Panc1 (cell line): ENCODE results near the gene SH2D3C. TPM values are rescaled to one million over a fixed set of nuclear protein-coding genes. Genes with fewer than 3 reads are reported as not detected.

Source experiments
- ATAC-seq: fragments of 200-7000 bp; cut with Tn5 transposase; 2 replicates; pipeline ENCODE4 v1.9.1; 2020; ENCODE audit warnings: mild to moderate bottlenecking, moderate library complexity
- BruUV-seq: library from RNA; stranded (reverse); fragments of 400-500 nt; replicated peaks from 2 replicates; lab custom pipeline; 2021; lab: Mats Ljungman, UMichigan
- CTCF ChIA-PET: fragments of 300-600 bp; sonication (Branson Sonifier 250); formaldehyde crosslinking; loops from one replicate; lab custom pipeline; 2022; ENCODE audit warnings: antibody characterized with exemption; lab: Charles Lee
- POLR2A ChIA-PET: fragments of 300-600 bp; sonication (Branson Sonifier 250); formaldehyde crosslinking; loops from one replicate; lab custom pipeline; 2022; ENCODE audit warnings: antibody characterized with exemption; lab: Charles Lee
- DNase-seq: peaks from one replicate; pipeline ENCODE4 v3.0.0-alpha.2; 2010; ENCODE audit warnings: low read depth, low spot score
- H3K27ac ChIP-seq: 2 replicates; pipeline ENCODE4 v1.5.1; 2011; ENCODE audit warnings: mild to moderate bottlenecking, low read length, inconsistent platforms
- H3K27me3 ChIP-seq: fragments of 200-500 bp; sonication (Bioruptor generic); 2 replicates; pipeline ENCODE4 v1.6.0; 2014; ENCODE audit warnings: low read length, inconsistent platforms; ENCODE audit not compliant: control insufficient read depth, insufficient read depth
- H3K36me3 ChIP-seq: fragments of 200-500 bp; sonication (Bioruptor generic); 2 replicates; pipeline ENCODE4 v1.5.1; 2014; ENCODE audit warnings: inconsistent platforms, mild to moderate bottlenecking, low read length, moderate library complexity; ENCODE audit not compliant: control insufficient read depth, insufficient read depth
- H3K4me1 ChIP-seq: 2 replicates; pipeline ENCODE4 v1.5.1; 2011; ENCODE audit warnings: inconsistent platforms, mild to moderate bottlenecking, low read length, moderate library complexity; ENCODE audit not compliant: control insufficient read depth, insufficient read depth
- H3K4me3 ChIP-seq, 2 experiments: 2 replicates each; pipeline ENCODE4 v1.5.1; 2011 to 2012; ENCODE audit warnings: low read depth in 2 of 2, low read length in 2 of 2, mild to moderate bottlenecking in 2 of 2, inconsistent platforms in 1 of 2, moderate library complexity in 1 of 2
- H3K9me3 ChIP-seq: fragments of 200-500 bp; sonication (Bioruptor generic); 2 replicates; pipeline ENCODE4 v1.5.1; 2014; ENCODE audit warnings: low read depth, mild to moderate bottlenecking, inconsistent platforms, low read length, moderate library complexity; ENCODE audit not compliant: control insufficient read depth, insufficient read depth
- POLR2AphosphoS5 ChIP-seq: IDR thresholded peaks from 2 replicates; pipeline ENCODE4 v1.6.1; 2012; ENCODE audit warnings: mild to moderate bottlenecking, low read depth, low read length, moderate library complexity
- SIN3A ChIP-seq: IDR thresholded peaks from 2 replicates; pipeline ENCODE4 v1.6.1; 2012; ENCODE audit warnings: low read depth, mild to moderate bottlenecking, low read length, moderate library complexity, borderline replicate concordance; ENCODE audit not compliant: insufficient read depth
- TCF7L2 ChIP-seq: IDR thresholded peaks from 2 replicates; pipeline ENCODE4 v1.6.1; 2011; ENCODE audit warnings: mild to moderate bottlenecking, low read depth, low read length, inconsistent platforms
- in situ Hi-C: cut with HindIII; loops from 2 replicates; pipeline ENCODE4 v1.10.0; 2016; ENCODE audit warnings: low sequenced_read_pairs, low pct_unique_long_range_greater_than_20kb
- intact Hi-C: fragments of 100-400 bp; cut with micrococcal nuclease; formaldehyde crosslinking; loops from one replicate; pipeline ENCODE4 v1.10.0; 2022; ENCODE audit not compliant: unreplicated experiment
- total RNA-seq: library from RNA; stranded (reverse); gene quantifications from one replicate; pipeline ENCODE4 v1.2.1, GENCODE V29; 2021; ENCODE audit not compliant: unreplicated experiment
- TF ChIP-seq, protein P1 (sequence below), 2 experiments: IDR thresholded peaks; 2 replicates each; pipeline ENCODE4 v1.6.1; 2011 to 2012; ENCODE audit warnings: low read depth in 2 of 2, control low read depth in 1 of 2, low read length in 1 of 2, mild to moderate bottlenecking in 1 of 2, moderate library complexity in 1 of 2; ENCODE audit not compliant: insufficient read depth in 1 of 2
- TF ChIP-seq, protein P2 (sequence below): fragments of 450-650 bp; IDR thresholded peaks from 2 replicates; pipeline ENCODE4 v1.5.1; 2017; ENCODE audit warnings: mild to moderate bottlenecking

The SH2D3C gene
- total RNA-seq, 1 experiment from 2014 or later, result 0.49 TPM

DNA sequence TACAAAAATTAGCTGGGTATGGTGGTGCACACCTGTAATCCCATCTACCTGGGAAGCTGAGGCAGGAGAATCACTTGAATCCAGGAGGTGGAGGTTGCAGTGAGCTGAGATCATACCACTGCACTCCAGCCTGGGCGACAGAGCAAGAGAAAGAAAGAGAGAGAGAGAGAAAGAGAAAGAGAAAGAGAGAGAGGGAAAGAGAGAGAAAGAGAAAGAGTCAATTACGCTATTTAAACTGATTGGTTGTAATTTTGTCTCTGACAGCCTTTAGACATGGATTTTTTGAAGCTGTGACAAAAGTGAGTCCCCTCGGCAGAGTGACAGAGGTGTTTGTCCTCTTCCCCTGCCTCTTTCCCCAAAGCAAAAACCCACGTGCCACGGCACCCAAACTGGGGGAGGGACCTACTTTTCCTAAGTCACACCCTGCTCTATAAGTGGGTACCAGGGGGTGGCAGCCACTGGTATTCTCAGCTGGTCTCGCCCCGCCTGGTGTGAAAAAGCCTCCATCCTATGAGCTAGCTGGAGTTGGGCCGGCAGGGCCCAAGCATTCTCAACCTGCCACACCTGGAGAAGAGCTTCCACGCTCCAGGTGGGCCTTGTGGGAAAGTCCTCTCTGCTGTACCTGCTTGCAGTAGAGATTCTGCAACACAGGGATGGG lies 75.0 kb downstream of the SH2D3C start:
- ChIA-PET CTCF (no interaction called here), POLR2A (no interaction called here)
- BruUV-seq, result no TSS peak
- H3K27ac ChIP-seq, result no peak overlapping the region
- in situ Hi-C loops, result no loop called here
- H3K9me3 ChIP-seq, result no peaks in the 10 kb centered on the region
- no peaks in the 10 kb centered on the region for H3K27me3 ChIP-seq
- TF ChIP-seq TCF7L2 (no peak), POLR2AphosphoS5 (no peak)
- TF ChIP-seq, protein P1, sequence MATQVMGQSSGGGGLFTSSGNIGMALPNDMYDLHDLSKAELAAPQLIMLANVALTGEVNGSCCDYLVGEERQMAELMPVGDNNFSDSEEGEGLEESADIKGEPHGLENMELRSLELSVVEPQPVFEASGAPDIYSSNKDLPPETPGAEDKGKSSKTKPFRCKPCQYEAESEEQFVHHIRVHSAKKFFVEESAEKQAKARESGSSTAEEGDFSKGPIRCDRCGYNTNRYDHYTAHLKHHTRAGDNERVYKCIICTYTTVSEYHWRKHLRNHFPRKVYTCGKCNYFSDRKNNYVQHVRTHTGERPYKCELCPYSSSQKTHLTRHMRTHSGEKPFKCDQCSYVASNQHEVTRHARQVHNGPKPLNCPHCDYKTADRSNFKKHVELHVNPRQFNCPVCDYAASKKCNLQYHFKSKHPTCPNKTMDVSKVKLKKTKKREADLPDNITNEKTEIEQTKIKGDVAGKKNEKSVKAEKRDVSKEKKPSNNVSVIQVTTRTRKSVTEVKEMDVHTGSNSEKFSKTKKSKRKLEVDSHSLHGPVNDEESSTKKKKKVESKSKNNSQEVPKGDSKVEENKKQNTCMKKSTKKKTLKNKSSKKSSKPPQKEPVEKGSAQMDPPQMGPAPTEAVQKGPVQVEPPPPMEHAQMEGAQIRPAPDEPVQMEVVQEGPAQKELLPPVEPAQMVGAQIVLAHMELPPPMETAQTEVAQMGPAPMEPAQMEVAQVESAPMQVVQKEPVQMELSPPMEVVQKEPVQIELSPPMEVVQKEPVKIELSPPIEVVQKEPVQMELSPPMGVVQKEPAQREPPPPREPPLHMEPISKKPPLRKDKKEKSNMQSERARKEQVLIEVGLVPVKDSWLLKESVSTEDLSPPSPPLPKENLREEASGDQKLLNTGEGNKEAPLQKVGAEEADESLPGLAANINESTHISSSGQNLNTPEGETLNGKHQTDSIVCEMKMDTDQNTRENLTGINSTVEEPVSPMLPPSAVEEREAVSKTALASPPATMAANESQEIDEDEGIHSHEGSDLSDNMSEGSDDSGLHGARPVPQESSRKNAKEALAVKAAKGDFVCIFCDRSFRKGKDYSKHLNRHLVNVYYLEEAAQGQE (IDR thresholded peaks at IDR 0.05; ENCODE audit: insufficient read depth in 1 of 2, low read depth in 2 of 2, low read length in 1 of 2), result no peak
- TF ChIP-seq, protein P2, sequence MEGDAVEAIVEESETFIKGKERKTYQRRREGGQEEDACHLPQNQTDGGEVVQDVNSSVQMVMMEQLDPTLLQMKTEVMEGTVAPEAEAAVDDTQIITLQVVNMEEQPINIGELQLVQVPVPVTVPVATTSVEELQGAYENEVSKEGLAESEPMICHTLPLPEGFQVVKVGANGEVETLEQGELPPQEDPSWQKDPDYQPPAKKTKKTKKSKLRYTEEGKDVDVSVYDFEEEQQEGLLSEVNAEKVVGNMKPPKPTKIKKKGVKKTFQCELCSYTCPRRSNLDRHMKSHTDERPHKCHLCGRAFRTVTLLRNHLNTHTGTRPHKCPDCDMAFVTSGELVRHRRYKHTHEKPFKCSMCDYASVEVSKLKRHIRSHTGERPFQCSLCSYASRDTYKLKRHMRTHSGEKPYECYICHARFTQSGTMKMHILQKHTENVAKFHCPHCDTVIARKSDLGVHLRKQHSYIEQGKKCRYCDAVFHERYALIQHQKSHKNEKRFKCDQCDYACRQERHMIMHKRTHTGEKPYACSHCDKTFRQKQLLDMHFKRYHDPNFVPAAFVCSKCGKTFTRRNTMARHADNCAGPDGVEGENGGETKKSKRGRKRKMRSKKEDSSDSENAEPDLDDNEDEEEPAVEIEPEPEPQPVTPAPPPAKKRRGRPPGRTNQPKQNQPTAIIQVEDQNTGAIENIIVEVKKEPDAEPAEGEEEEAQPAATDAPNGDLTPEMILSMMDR, result no peak
- intact Hi-C loops, result no loop called here
- no peaks in the 10 kb centered on the region; the same call in 1 of the 2 replicates for H3K4me1 ChIP-seq
- no peak for ATAC-seq
- no peaks in the 10 kb centered on the region for H3K36me3 ChIP-seq
- H3K4me3 ChIP-seq, result no peak overlapping the region
- DNase-seq, result no peak

DNA sequence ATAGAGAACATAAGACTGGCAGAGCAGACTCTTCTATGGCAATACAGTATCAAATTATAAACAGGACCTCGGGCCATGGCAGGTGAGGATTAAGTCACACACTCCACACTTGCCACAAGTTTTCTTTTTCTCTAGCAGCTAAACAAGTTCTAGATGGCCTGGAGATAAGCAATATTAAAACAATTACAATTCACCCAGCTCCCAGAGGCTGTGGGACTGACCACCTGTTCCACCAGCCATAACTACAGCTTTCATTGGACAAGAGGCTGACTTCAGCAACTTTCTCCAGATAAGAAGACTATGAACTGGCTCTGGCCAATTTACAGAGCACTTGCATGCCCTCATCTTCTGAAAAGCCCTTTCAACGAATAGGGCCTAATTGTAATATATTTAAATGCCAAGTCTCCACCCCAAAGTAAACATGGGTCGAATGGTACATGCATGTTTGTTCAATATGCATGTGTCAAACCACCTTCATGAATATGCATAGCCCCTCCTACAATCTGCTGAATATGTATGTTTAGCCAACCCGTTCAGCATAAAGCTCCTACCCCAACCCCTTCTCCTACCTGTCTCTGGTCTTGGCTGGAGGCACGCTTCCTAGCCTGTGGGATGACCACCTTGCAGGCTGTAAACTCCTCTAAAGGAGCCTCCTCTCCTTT lies 77.7 kb downstream of the SH2D3C start:
- CTCF ChIA-PET, result no interaction called here
- no peaks in the 10 kb centered on the region for H3K9me3 ChIP-seq
- POLR2A ChIA-PET, result interaction anchor here (0.9 kb wide), 1 partner anchor 11 kb away, joined by 3 read pairs; no protein-coding TSS in a partner anchor
- no peaks in the 10 kb centered on the region for H3K4me1 ChIP-seq
- BruUV-seq, result no TSS peak
- DNase-seq (no peak), ATAC-seq (no peak)
- no peaks in the 10 kb centered on the region for H3K36me3 ChIP-seq
- no peak overlapping the region for H3K27ac ChIP-seq
- H3K27me3 ChIP-seq, result no peaks in the 10 kb centered on the region
- in situ Hi-C loops, result no loop called here
- intact Hi-C loops, result no loop called here
- H3K4me3 ChIP-seq, result no peak overlapping the region
- TF ChIP-seq TCF7L2, result no peak
- TF ChIP-seq, protein P1 (IDR thresholded peaks at IDR 0.05; ENCODE audit: insufficient read depth in 1 of 2, low read depth in 2 of 2, low read length in 1 of 2), result no peak
- no peak for TF ChIP-seq SIN3A
- no peak for TF ChIP-seq POLR2AphosphoS5
- TF ChIP-seq, protein P2, result no peak
